Hepatocyte (in vitro differentiated cells): ENCODE measurements around the gene DIS3. TPM values are rescaled to one million over a fixed set of nuclear protein-coding genes. Genes with fewer than 3 reads are reported as not detected.

Experiments used
- DNase-seq: peaks from one replicate; pipeline ENCODE4 v3.0.0-alpha.2; 2016; ENCODE audit warnings: low spot score
- H2AFZ ChIP-seq: fragments of 200-600 bp; sonication (generic); 2 replicates; pipeline ENCODE4 v1.6.0; 2016; ENCODE audit warnings: antibody characterized with exemption, mild to moderate bottlenecking
- H3K27ac ChIP-seq: fragments of 200-600 bp; sonication (generic); 2 replicates; pipeline ENCODE4 v1.5.1; 2016; ENCODE audit warnings: mild to moderate bottlenecking
- H3K27me3 ChIP-seq: fragments of 200-600 bp; sonication (generic); 2 replicates; pipeline ENCODE4 v1.6.1; 2016
- H3K36me3 ChIP-seq: fragments of 200-600 bp; sonication (generic); replicated peaks from 2 replicates; pipeline ENCODE4 v1.5.1; 2016; ENCODE audit warnings: low read depth; ENCODE audit not compliant: insufficient read depth
- H3K4me1 ChIP-seq: fragments of 200-600 bp; sonication (generic); 2 replicates; pipeline ENCODE4 v1.5.1; 2016; ENCODE audit warnings: mild to moderate bottlenecking, moderate library complexity; ENCODE audit not compliant: insufficient read depth
- H3K4me2 ChIP-seq: fragments of 200-600 bp; sonication (generic); 2 replicates; pipeline ENCODE4 v1.6.0; 2016
- H3K4me3 ChIP-seq: fragments of 200-600 bp; sonication (generic); 2 replicates; pipeline ENCODE4 v1.5.1; 2016; ENCODE audit warnings: mild to moderate bottlenecking
- H3K79me2 ChIP-seq: fragments of 200-600 bp; sonication (generic); 2 replicates; pipeline ENCODE4 v1.6.0; 2017; ENCODE audit warnings: mild to moderate bottlenecking
- H3K9me2 ChIP-seq: fragments of 200-600 bp; sonication (generic); replicated peaks from 2 replicates; pipeline ENCODE4 v1.6.0; 2017; ENCODE audit warnings: mild to moderate bottlenecking; ENCODE audit not compliant: insufficient read depth
- H3K9me3 ChIP-seq: fragments of 200-600 bp; sonication (generic); 2 replicates; pipeline ENCODE4 v1.5.1; 2016; ENCODE audit warnings: low read depth, mild to moderate bottlenecking
- H4K20me1 ChIP-seq: fragments of 200-600 bp; sonication (generic); 2 replicates; pipeline ENCODE4 v1.6.0; 2016; ENCODE audit warnings: mild to moderate bottlenecking; ENCODE audit not compliant: insufficient read depth, poor library complexity, severe bottlenecking
- CTCF ChIP-seq: fragments of 200-600 bp; sonication (generic); IDR thresholded peaks from 2 replicates; pipeline ENCODE4 v1.5.1; 2016; ENCODE audit warnings: antibody characterized with exemption, mild to moderate bottlenecking; ENCODE audit not compliant: poor library complexity
- EZH2 ChIP-seq: fragments of 200-600 bp; sonication (generic); IDR thresholded peaks from 2 replicates; pipeline ENCODE4 v1.6.1; 2016; ENCODE audit warnings: antibody characterized with exemption, mild to moderate bottlenecking, borderline replicate concordance
- EZH2phosphoT487 ChIP-seq: fragments of 200-600 bp; sonication (generic); IDR thresholded peaks from one replicate; pipeline ENCODE4 v1.6.1; 2018; ENCODE audit warnings: antibody characterized with exemption, mild to moderate bottlenecking, low read depth, moderate library complexity; ENCODE audit not compliant: unreplicated experiment, severe bottlenecking
- WGBS: methylation state at CpG from one replicate; pipeline ENCODE4 v1.1.6; 2016; ENCODE audit warnings: low lambda C conversion rate; ENCODE audit errors: missing lambda C conversion rate; 5-methylcytosine and 5-hydroxymethylcytosine counted together
- polyA plus RNA-seq: library from polyadenylated mRNA; unstranded; fragments of >200 nt; fragmentation: Nextera tagmentation; extraction: Ambion mirVana; gene quantifications from 2 replicates; pipeline ENCODE4 v1.2.1, GENCODE V29; 2016
- total RNA-seq: library from RNA; depleted of rRNA; stranded (reverse); fragments of >200 nt; gene quantifications from 2 replicates; pipeline ENCODE4 v1.2.3, GENCODE V29; 2014

The DIS3 gene
- total and polyA plus RNA-seq, 2 experiments from 2014 or later, result 11.7 to 37.0 TPM

- Histone ChIP-seq H3K9me2 (no peaks in the 10 kb centered on the region), H2AFZ (no peak overlapping the region), H3K4me2 (no peak overlapping the region), H3K27me3 (no peaks in the 10 kb centered on the region), H3K9me3 (no peaks in the 10 kb centered on the region), H3K4me1 (peaks cover under 1% of the 10 kb centered on the region), H4K20me1 (peaks cover 7% of the 10 kb centered on the region), H3K27ac (no peak overlapping the region), H3K79me2 (peaks cover 15% of the 10 kb centered on the region), H3K36me3 (no peaks in the 10 kb centered on the region), H3K4me3 (no peak overlapping the region)
- DNase-seq, result no peak
- 92% methylated on average over 2 of the region's 2 CpGs for WGBS
- TF ChIP-seq EZH2phosphoT487, result no peak
- no peak for TF ChIP-seq CTCF
- TF ChIP-seq EZH2, result no peak
These were observed 7.7 kb downstream of the DIS3 start for GRCh38 chr13:72774019-72774418.

DNA sequence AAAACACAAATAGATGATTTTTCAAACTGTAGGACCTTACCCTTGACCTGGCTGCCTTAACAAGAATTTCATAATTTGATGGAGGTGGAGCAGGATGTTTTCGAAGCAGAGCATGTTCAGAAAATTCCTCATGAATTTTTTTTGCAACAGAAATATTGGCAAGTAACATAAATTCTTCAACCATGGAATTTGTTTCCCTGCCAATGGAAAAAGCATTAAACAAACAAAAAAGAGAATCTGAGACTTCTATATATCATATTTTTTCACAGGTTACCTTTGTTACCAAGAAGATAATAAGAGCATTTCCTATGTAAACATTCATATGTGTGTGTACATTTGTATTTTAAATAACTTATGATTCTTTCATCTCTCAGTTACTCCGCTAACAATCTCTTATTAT, 18.3 kb downstream of the DIS3 start:
- Histone ChIP-seq H3K4me1 (no peaks in the 10 kb centered on the region), H3K27ac (no peak overlapping the region), H3K79me2 (no peaks in the 10 kb centered on the region), H3K36me3 (peaks cover 11% of the 10 kb centered on the region), H2AFZ (no peak overlapping the region), H3K9me2 (no peaks in the 10 kb centered on the region), H4K20me1 (no peaks in the 10 kb centered on the region), H3K27me3 (no peaks in the 10 kb centered on the region), H3K9me3 (no peaks in the 10 kb centered on the region), H3K4me2 (no peak overlapping the region), H3K4me3 (no peak overlapping the region)
- no peak for DNase-seq
- TF ChIP-seq CTCF (no peak), EZH2 (no peak), EZH2phosphoT487 (no peak)
- WGBS, result 94% methylated on average over 2 of the region's 2 CpGs

GRCh38 chr13:72760189-72760588, 21.5 kb downstream of the DIS3 start:
- TF ChIP-seq CTCF, result no peak
- TF ChIP-seq EZH2phosphoT487, result no peak
- no peak for TF ChIP-seq EZH2
- no peaks in the 10 kb centered on the region for H3K4me1 ChIP-seq
- no peak for DNase-seq
- WGBS, result 70% methylated on average over 3 of the region's 3 CpGs
- H3K4me2 ChIP-seq, result no peak overlapping the region
- H3K9me3 ChIP-seq, result no peaks in the 10 kb centered on the region
- H2AFZ ChIP-seq, result no peak overlapping the region
- no peak overlapping the region for H3K27ac ChIP-seq
- H4K20me1 ChIP-seq, result no peaks in the 10 kb centered on the region
- H3K4me3 ChIP-seq, result no peak overlapping the region
- H3K79me2 ChIP-seq, result no peaks in the 10 kb centered on the region
- peaks cover 14% of the 10 kb centered on the region for H3K36me3 ChIP-seq
- no peaks in the 10 kb centered on the region for H3K27me3 ChIP-seq
- no peaks in the 10 kb centered on the region for H3K9me2 ChIP-seq
